Right lobe of liver (tissue), 6 donors: ENCODE measurements around the gene STAP2. TPM values are rescaled to one million over a fixed set of nuclear protein-coding genes. Genes with fewer than 3 reads are reported as not detected.

Source experiments
- ATAC-seq, 4 donors: fragments of 200-7000 bp; cut with Tn5 transposase; one replicate each; pipeline ENCODE4 v1.9.1; 2020; ENCODE audit warnings: mild to moderate bottlenecking in 4 of 4, moderate library complexity in 4 of 4
- DNase-seq, 3 donors: peaks; one replicate each; pipeline ENCODE4 v3.0.0-alpha.2; 2020
- H3K27ac ChIP-seq, 3 donors: fragments of 200-600 bp; one replicate each; pipeline ENCODE4 v1.8.0; 2022
- H3K27me3 ChIP-seq, 2 donors: fragments of 200-600 bp; one replicate each; pipeline ENCODE4 v1.8.0; 2022
- H3K36me3 ChIP-seq, 4 donors: fragments of 200-600 bp; sonication (generic) in 1 of 4; one replicate each; pipeline versions ENCODE4 v1.5.1 to v1.8.0; 2017 to 2022; ENCODE audit warnings: control low read depth in 1 of 4
- H3K4me1 ChIP-seq, 4 donors: fragments of 200-600 bp; sonication (generic) in 1 of 4; one replicate each; pipeline versions ENCODE4 v1.5.1 to v1.8.0; 2017 to 2022; ENCODE audit warnings: control low read depth in 1 of 4
- H3K4me3 ChIP-seq, 3 donors: fragments of 200-600 bp; one replicate each; pipeline ENCODE4 v1.8.0; 2022
- H3K9me3 ChIP-seq, 4 donors: fragments of 200-600 bp; sonication (generic) in 1 of 4; one replicate each; pipeline versions ENCODE4 v1.5.1 to v1.8.0; 2017 to 2022; ENCODE audit warnings: control low read depth in 1 of 4
- CTCF ChIP-seq, 4 donors: fragments of 200-600 bp in 3 of 4; fragments of 450-650 bp in 1 of 4; IDR thresholded peaks; one replicate each; pipeline versions ENCODE4 v1.5.1 to v1.8.0; 2016 to 2022; ENCODE audit warnings: antibody characterized with exemption in 4 of 4, mild to moderate bottlenecking in 2 of 4
- POLR2A ChIP-seq: fragments of 450-650 bp; IDR thresholded peaks from one replicate; pipeline ENCODE4 v1.6.1; 2017; ENCODE audit warnings: antibody characterized with exemption, mild to moderate bottlenecking
- WGBS: methylation state at CpG from one replicate; pipeline ENCODE4 v1.1.6; 2018; ENCODE audit warnings: low coverage, low lambda C conversion rate; ENCODE audit not compliant: insufficient coverage; ENCODE audit errors: missing lambda C conversion rate; 5-methylcytosine and 5-hydroxymethylcytosine counted together
- intact Hi-C, 2 donors: fragments of 100-400 bp; cut with DNase I; formaldehyde crosslinking; loops; one replicate each; pipeline versions ENCODE4 v1.11.2 to v1.14.1; 2022
- total RNA-seq, 6 experiments: library from RNA; depleted of rRNA in 2 of 6; stranded (reverse); fragments of >200 nt in 2 of 6; fragmentation: NEBNext Ultra II Directional in 3 of 6; extraction: Animal tissue kit (Norgen Biotek cat#: 25700) in 3 of 6; gene quantifications; one replicate each; pipeline versions ENCODE4 v1.1.0 to v1.2.4, GENCODE V29; 2016 to 2023
- donor health status: DM: no; HTN: yes; CAD: no.
- donor health status: DM: no; HTN: no; CAD: no.
- donor health status: DM: no; HTN: no; CAD: no.
- donor health status: DM: no; HTN: yes; CAD: no.
- donor health status: DM: no; HTN: yes; CAD: no.

STAP2 gene
- total RNA-seq, 6 experiments from 2014 or later: 21.4 to 51.5 (median 43.0) TPM

- no peaks in the 10 kb centered on the region for H3K36me3 ChIP-seq
- no peak for ATAC-seq
- no peaks in the 10 kb centered on the region for H3K9me3 ChIP-seq
- peak overlapping the region; percentile 32 to 56 (median 55) for H3K4me3 ChIP-seq
- no peak for TF ChIP-seq CTCF (IDR thresholded peaks at IDR 0.05)
- TF ChIP-seq POLR2A: no peak
- H3K4me1 ChIP-seq: peaks cover 0 to 8% (median 3%) of the 10 kb centered on the region in 4 donors
- WGBS: 33% methylated on average over 4 of the region's 6 CpGs
- intact Hi-C loops: no loop called here
- H3K27me3 ChIP-seq: no peaks in the 10 kb centered on the region
- peak overlapping the region in 2 of 3 donors; percentile 31 to 61 for H3K27ac ChIP-seq
- no peak for DNase-seq
Observed at GRCh38 chr19:4284974-4285373, 53.7 kb downstream of the STAP2 start.

GRCh38 chr19:4284176-4284958 is 54.3 kb downstream of the STAP2 start:
- WGBS: 15% methylated on average over 10 of the region's 20 CpGs

GRCh38 chr19:4279530-4280422 is 58.9 kb downstream of the STAP2 start:
- H3K36me3 ChIP-seq: no peaks in the 10 kb centered on the region
- TF ChIP-seq CTCF (IDR thresholded peaks at IDR 0.05) (no peak), POLR2A (no peak)
- ATAC-seq: no peak
- no peaks in the 10 kb centered on the region for H3K27me3 ChIP-seq
- intact Hi-C loops: no loop called here
- 7% methylated on average over 19 of the region's 71 CpGs for whole genome bisulfite sequencing
- H3K4me3 ChIP-seq: peak overlapping the region; percentile 28 to 43 (median 29)
- no peaks in the 10 kb centered on the region for H3K9me3 ChIP-seq
- DNase-seq: no peak
- peaks cover 0 to 13% (median 0%) of the 10 kb centered on the region in 4 donors for H3K4me1 ChIP-seq
- no peak overlapping the region for H3K27ac ChIP-seq

More at GRCh38 chr19:4284176-4284958, 54.3 kb downstream of the STAP2 start:
- intact Hi-C loops: no loop called here
- Histone ChIP-seq H3K27ac (peak overlapping the region in 2 of 3 donors; percentile 31 to 61), H3K4me1 (peaks cover 0 to 10% (median 4%) of the 10 kb centered on the region in 4 donors), H3K4me3 (peak overlapping the region; percentile 32 to 56 (median 55)), H3K27me3 (no peaks in the 10 kb centered on the region), H3K36me3 (no peaks in the 10 kb centered on the region), H3K9me3 (no peaks in the 10 kb centered on the region)
- DNase-seq (peak; percentile 78 to 93 (median 87)), ATAC-seq (peak; percentile 98 to 99 (median 98))
- TF ChIP-seq CTCF (IDR thresholded peaks at IDR 0.05) (no peak), POLR2A (no peak)

- intact Hi-C loops: no loop called here
- no peak for ATAC-seq
- 0% methylated on average over 10 of the region's 30 CpGs for WGBS
Observed at GRCh38 chr19:4279267-4279529, 59.4 kb downstream of the STAP2 start.

More at GRCh38 chr19:4279267-4279529, 59.4 kb downstream of the STAP2 start:
- H3K4me1 ChIP-seq: peaks cover 0 to 14% (median 0%) of the 10 kb centered on the region in 4 donors
- no peak for DNase-seq
- H3K27me3 ChIP-seq: no peaks in the 10 kb centered on the region
- no peak overlapping the region for H3K27ac ChIP-seq
- no peaks in the 10 kb centered on the region for H3K9me3 ChIP-seq
- TF ChIP-seq CTCF (IDR thresholded peaks at IDR 0.05): no peak
- TF ChIP-seq POLR2A: no peak
- H3K36me3 ChIP-seq: no peaks in the 10 kb centered on the region
- H3K4me3 ChIP-seq: peak overlapping the region; percentile 28 to 43 (median 29)
